Suprapubic skin (tissue), 4 donors: Measurements from ENCODE around the gene NRXN3. TPM values are rescaled to one million over a fixed set of nuclear protein-coding genes. Genes with fewer than 3 reads are reported as not detected.

Experiments
- DNase-seq, 2 donors: peaks; one replicate each; pipeline ENCODE4 v3.0.0-alpha.2; 2019; ENCODE audit warnings: low spot score in 2 of 2
- H3K27ac ChIP-seq: fragments of 200-600 bp; sonication (generic); one replicate; pipeline ENCODE4 v1.5.1; 2019
- H3K27me3 ChIP-seq: fragments of 200-600 bp; sonication (generic); one replicate; pipeline ENCODE4 v1.5.1; 2019
- H3K36me3 ChIP-seq: fragments of 200-600 bp; sonication (generic); one replicate; pipeline ENCODE4 v1.5.1; 2019
- H3K4me1 ChIP-seq: fragments of 200-600 bp; sonication (generic); one replicate; pipeline ENCODE4 v1.5.1; 2019
- H3K4me3 ChIP-seq: fragments of 200-600 bp; sonication (generic); one replicate; pipeline ENCODE4 v1.5.1; 2019; ENCODE audit warnings: mild to moderate bottlenecking
- H3K9me3 ChIP-seq: fragments of 200-600 bp; sonication (generic); one replicate; pipeline ENCODE4 v1.5.1; 2019
- EP300 ChIP-seq: sonication (generic); formaldehyde crosslinking; IDR thresholded peaks from one replicate; pipeline ENCODE4 v1.6.1; 2017; ENCODE audit warnings: antibody characterized with exemption
- POLR2A ChIP-seq, 2 donors: fragments of 450-650 bp; IDR thresholded peaks; one replicate each; pipeline ENCODE4 v1.6.1; 2017; ENCODE audit warnings: antibody characterized with exemption in 2 of 2, mild to moderate bottlenecking in 2 of 2, moderate library complexity in 2 of 2
- POLR2AphosphoS5 ChIP-seq, 3 donors: sonication (generic); formaldehyde crosslinking; IDR thresholded peaks; one replicate each; pipeline ENCODE4 v1.6.1; 2017; ENCODE audit warnings: antibody characterized with exemption in 3 of 3
- WGBS: methylation state at CpG from one replicate; pipeline ENCODE4 v1.1.5; 2018; 5-methylcytosine and 5-hydroxymethylcytosine counted together
- total RNA-seq, 4 donors: library from RNA; depleted of rRNA; stranded (reverse); fragments of >200 nt; gene quantifications; one replicate each; pipeline ENCODE4 v1.1.0, GENCODE V29; 2016
- TF ChIP-seq, protein P1 (sequence below), 2 donors: fragments of 200-600 bp in 1 of 2; fragments of 450-650 bp in 1 of 2; sonication (generic) in 1 of 2; IDR thresholded peaks; one replicate each; pipeline ENCODE4 v1.5.1; 2016 to 2019; ENCODE audit warnings: antibody characterized with exemption in 2 of 2, mild to moderate bottlenecking in 1 of 2, moderate library complexity in 1 of 2

Gene NRXN3
- total RNA-seq, 4 donors from 2014 or later: 0.79 to 4.3 (median 3.3) TPM

DNA sequence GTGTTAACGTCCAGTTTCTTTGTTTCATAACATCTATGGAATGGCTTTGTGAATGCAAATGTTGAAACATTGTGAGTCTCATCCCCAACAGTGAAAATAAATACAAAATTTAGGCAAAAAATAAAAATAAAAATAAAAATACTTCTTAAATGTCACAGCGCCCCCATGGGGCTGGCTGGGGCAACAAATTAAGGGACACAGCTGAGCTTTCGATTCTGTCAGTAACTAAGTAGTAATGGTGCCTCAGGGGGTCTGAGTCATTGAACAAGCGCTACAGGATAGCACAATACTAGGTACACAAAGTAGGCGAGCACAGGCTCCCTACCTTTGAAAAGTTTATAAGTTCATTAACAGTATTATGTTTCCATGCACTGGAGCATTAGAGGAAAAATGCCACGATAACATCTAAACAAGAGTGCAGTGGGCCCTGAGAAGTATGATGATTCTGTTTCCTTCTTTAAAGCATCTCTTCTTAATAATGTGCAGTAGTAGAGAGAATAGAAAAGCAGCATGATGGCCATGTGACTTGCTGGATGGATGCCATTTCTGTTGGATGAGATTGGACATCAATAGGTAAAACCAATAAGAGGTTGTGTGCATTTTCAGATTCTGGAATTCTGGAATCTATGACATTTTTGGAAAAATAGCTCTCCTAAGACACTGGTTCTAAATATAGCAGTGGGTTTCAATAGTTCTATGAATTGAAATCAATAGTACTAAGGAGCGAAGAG, 1374.0 kb downstream of the NRXN3 start:
- WGBS: 64% methylated on average over 7 of the region's 7 CpGs
- no peaks in the 10 kb centered on the region for H3K4me1 ChIP-seq

DNA sequence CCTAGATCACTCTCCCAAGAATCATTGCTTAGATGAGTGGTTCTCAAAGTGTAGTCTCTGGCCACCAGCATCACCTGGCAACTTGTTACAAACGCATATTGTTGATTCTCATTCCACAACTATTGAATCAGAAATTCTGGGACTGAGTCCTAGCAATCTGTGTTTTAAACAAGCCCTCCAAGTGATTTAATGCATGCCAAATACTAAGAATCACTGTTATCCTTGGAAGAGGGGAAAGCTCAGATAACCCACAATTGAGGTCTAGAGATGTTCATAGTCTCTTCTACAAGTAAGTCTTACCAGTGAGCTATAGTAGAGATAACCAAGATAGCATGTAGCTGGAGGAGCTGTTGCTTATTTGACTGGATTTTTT, 1374.5 kb downstream of the NRXN3 start:
- TF ChIP-seq, protein P1, sequence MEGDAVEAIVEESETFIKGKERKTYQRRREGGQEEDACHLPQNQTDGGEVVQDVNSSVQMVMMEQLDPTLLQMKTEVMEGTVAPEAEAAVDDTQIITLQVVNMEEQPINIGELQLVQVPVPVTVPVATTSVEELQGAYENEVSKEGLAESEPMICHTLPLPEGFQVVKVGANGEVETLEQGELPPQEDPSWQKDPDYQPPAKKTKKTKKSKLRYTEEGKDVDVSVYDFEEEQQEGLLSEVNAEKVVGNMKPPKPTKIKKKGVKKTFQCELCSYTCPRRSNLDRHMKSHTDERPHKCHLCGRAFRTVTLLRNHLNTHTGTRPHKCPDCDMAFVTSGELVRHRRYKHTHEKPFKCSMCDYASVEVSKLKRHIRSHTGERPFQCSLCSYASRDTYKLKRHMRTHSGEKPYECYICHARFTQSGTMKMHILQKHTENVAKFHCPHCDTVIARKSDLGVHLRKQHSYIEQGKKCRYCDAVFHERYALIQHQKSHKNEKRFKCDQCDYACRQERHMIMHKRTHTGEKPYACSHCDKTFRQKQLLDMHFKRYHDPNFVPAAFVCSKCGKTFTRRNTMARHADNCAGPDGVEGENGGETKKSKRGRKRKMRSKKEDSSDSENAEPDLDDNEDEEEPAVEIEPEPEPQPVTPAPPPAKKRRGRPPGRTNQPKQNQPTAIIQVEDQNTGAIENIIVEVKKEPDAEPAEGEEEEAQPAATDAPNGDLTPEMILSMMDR (IDR thresholded peaks at IDR 0.05): no peak
- TF ChIP-seq POLR2A (IDR thresholded peaks at IDR 0.05) (no peak), POLR2AphosphoS5 (IDR thresholded peaks at IDR 0.05) (no peak), EP300 (no peak)
- Histone ChIP-seq H3K27me3 (no peaks in the 10 kb centered on the region), H3K4me1 (no peaks in the 10 kb centered on the region), H3K36me3 (no peaks in the 10 kb centered on the region), H3K27ac (no peak overlapping the region), H3K4me3 (no peak overlapping the region), H3K9me3 (no peaks in the 10 kb centered on the region)
- 57% methylated on average over 1 of the region's 1 CpG for WGBS
- DNase-seq: no peak

More for the DNA sequence above, 1374.0 kb downstream of the NRXN3 start:
- H3K27ac ChIP-seq: no peak overlapping the region
- TF ChIP-seq POLR2A (IDR thresholded peaks at IDR 0.05) (no peak), EP300 (no peak), POLR2AphosphoS5 (IDR thresholded peaks at IDR 0.05) (no peak)
- TF ChIP-seq, protein P1 (IDR thresholded peaks at IDR 0.05): no peak
- H3K27me3 ChIP-seq: no peaks in the 10 kb centered on the region
- H3K36me3 ChIP-seq: no peaks in the 10 kb centered on the region
- H3K4me3 ChIP-seq: no peak overlapping the region
- no peaks in the 10 kb centered on the region for H3K9me3 ChIP-seq
- no peak for DNase-seq

DNA sequence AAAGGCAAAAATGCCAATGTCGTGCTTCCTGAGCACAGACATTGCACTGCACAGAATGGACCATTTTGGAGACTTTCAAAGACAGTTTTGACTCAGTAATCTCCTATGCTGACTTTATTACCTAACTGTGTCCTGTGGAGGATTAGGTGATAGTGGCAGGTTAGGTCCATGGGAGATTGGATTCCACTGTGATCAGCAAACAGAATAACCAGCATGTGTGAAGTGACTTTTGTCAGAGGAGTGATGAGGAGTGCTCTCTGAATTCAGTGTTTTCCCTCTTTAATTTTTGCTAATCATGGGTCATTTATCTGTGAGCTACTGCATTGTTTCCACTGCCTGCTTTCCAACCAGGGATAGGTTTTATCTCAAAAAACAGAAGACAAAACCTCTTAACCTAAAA, 1378.7 kb downstream of the NRXN3 start:
- 81% methylated on average over 1 of the region's 1 CpG for WGBS
- no peaks in the 10 kb centered on the region for H3K36me3 ChIP-seq
- TF ChIP-seq POLR2AphosphoS5 (IDR thresholded peaks at IDR 0.05): no peak
- TF ChIP-seq EP300: no peak
- TF ChIP-seq POLR2A (IDR thresholded peaks at IDR 0.05): no peak
- TF ChIP-seq, protein P1 (IDR thresholded peaks at IDR 0.05): no peak
- no peak overlapping the region for H3K4me3 ChIP-seq
- H3K9me3 ChIP-seq: no peaks in the 10 kb centered on the region
- DNase-seq: no peak
- no peak overlapping the region for H3K27ac ChIP-seq
- H3K4me1 ChIP-seq: no peaks in the 10 kb centered on the region
- no peaks in the 10 kb centered on the region for H3K27me3 ChIP-seq

DNA sequence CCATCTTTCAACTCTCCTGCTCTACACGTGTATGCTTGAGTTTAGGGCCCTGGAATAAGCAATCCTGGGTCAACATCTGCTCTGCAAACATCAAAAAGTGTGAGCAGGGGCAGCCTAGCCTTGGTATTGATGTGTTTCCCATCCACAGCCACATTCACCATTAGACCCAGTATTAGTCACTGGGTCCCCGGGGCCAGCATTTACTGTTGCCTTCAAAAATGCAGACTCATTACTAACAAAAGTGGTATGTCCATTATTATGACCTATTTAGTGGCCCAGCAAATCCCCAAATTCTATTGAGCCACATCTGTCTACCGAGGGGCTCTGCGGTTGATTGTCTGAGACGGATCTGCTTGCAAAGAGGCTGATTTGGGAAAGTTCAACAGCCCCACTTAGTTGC, 1379.3 kb downstream of the NRXN3 start:
- no peak overlapping the region for H3K27ac ChIP-seq
- no peaks in the 10 kb centered on the region for H3K27me3 ChIP-seq
- H3K9me3 ChIP-seq: no peaks in the 10 kb centered on the region
- DNase-seq: no peak
- TF ChIP-seq EP300: no peak
- TF ChIP-seq POLR2AphosphoS5 (IDR thresholded peaks at IDR 0.05): no peak
- TF ChIP-seq, protein P1 (IDR thresholded peaks at IDR 0.05): no peak
- TF ChIP-seq POLR2A (IDR thresholded peaks at IDR 0.05): no peak
- H3K4me3 ChIP-seq: no peak overlapping the region
- no peaks in the 10 kb centered on the region for H3K36me3 ChIP-seq
- H3K4me1 ChIP-seq: no peaks in the 10 kb centered on the region
- 77% methylated on average over 5 of the region's 5 CpGs for WGBS

DNA sequence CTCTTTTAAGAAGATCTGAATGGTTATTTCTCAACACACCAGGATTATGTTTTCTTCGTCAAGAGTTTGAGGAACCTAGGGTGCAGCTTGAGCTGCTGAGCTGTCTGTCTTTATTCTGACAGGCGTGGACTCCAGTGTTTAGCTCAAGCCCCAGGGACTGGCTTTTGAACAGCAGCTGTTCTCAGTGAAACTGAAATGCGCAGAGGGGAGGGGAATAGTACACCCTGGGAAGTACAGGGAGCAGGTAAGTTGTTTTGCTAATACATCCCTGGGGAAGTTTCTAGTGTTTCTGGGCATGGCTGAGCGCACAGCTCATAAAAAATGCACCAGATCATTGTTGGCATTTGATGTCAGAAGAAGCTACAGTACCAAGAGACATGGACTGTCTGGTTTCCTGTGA, 1381.3 kb downstream of the NRXN3 start:
- WGBS: 72% methylated on average over 4 of the region's 4 CpGs
- Histone ChIP-seq H3K36me3 (no peaks in the 10 kb centered on the region), H3K4me1 (no peaks in the 10 kb centered on the region), H3K4me3 (no peak overlapping the region), H3K9me3 (no peaks in the 10 kb centered on the region), H3K27ac (no peak overlapping the region), H3K27me3 (no peaks in the 10 kb centered on the region)
- TF ChIP-seq EP300 (no peak), POLR2AphosphoS5 (IDR thresholded peaks at IDR 0.05) (no peak), POLR2A (IDR thresholded peaks at IDR 0.05) (no peak)
- TF ChIP-seq, protein P1 (IDR thresholded peaks at IDR 0.05): no peak
- DNase-seq: no peak
